Calu3 (cell line): ENCODE data around the gene BNIP3. TPM values are rescaled to one million over a fixed set of nuclear protein-coding genes. Genes with fewer than 3 reads are reported as not detected.
A peak's percentile ranks its signal among the peaks of the same experiment; 100 is the strongest.

ENCODE experiments used
- BruUV-seq: library from RNA; stranded (reverse); fragments of 400-500 nt; replicated peaks from 2 replicates; lab custom pipeline; 2021; lab: Mats Ljungman, UMichigan
- CTCF ChIA-PET: fragments of 300-600 bp; sonication (Branson Sonifier 250); formaldehyde crosslinking; loops from one replicate; lab custom pipeline; 2022; ENCODE audit warnings: antibody characterized with exemption; lab: Charles Lee
- DNase-seq: peaks from one replicate; pipeline ENCODE4 v3.0.0; 2022
- H3K27ac Mint-ChIP-seq: one replicate; pipeline ENCODE4 v1.8.0; 2022; ENCODE audit warnings: mixed read lengths; ENCODE audit not compliant: unreplicated experiment
- H3K27me3 Mint-ChIP-seq: one replicate; pipeline ENCODE4 v1.8.0; 2022; ENCODE audit warnings: mixed read lengths; ENCODE audit not compliant: unreplicated experiment
- H3K36me3 Mint-ChIP-seq: one replicate; pipeline ENCODE4 v1.8.0; 2022; ENCODE audit warnings: mild to moderate bottlenecking, moderate library complexity, mixed read lengths; ENCODE audit not compliant: insufficient read depth, unreplicated experiment
- H3K4me1 Mint-ChIP-seq: one replicate; pipeline ENCODE4 v1.8.0; 2022; ENCODE audit warnings: mild to moderate bottlenecking, low read depth, mixed read lengths; ENCODE audit not compliant: unreplicated experiment
- H3K4me3 Mint-ChIP-seq: one replicate; pipeline ENCODE4 v1.8.0; 2022; ENCODE audit warnings: mild to moderate bottlenecking, low read depth, moderate library complexity, mixed read lengths; ENCODE audit not compliant: unreplicated experiment
- H3K9me3 Mint-ChIP-seq: one replicate; pipeline ENCODE4 v1.8.0; 2022; ENCODE audit warnings: low read depth, mixed read lengths; ENCODE audit not compliant: unreplicated experiment
- intact Hi-C: fragments of 100-400 bp; cut with micrococcal nuclease; formaldehyde crosslinking; loops from one replicate; pipeline ENCODE4 v1.10.0; 2022; ENCODE audit not compliant: unreplicated experiment
- total RNA-seq: library from RNA; stranded (reverse); gene quantifications from 2 replicates; pipeline ENCODE4 v1.2.3, GENCODE V29; 2022
- TF ChIP-seq, protein P1 (sequence below): fragments of 200-600 bp; IDR thresholded peaks from one replicate; pipeline ENCODE4 v1.8.0; 2022; ENCODE audit warnings: antibody characterized with exemption; ENCODE audit not compliant: unreplicated experiment

Gene BNIP3
- total RNA-seq, 1 experiment from 2014 or later: 7.9 TPM

- intact Hi-C loops: no loop called here
- CTCF ChIA-PET: no interaction called here
- DNase-seq: peak; percentile 22
These were observed 15.8 kb upstream of the BNIP3 start for GRCh38 chr10:131997366-131998049.

DNA sequence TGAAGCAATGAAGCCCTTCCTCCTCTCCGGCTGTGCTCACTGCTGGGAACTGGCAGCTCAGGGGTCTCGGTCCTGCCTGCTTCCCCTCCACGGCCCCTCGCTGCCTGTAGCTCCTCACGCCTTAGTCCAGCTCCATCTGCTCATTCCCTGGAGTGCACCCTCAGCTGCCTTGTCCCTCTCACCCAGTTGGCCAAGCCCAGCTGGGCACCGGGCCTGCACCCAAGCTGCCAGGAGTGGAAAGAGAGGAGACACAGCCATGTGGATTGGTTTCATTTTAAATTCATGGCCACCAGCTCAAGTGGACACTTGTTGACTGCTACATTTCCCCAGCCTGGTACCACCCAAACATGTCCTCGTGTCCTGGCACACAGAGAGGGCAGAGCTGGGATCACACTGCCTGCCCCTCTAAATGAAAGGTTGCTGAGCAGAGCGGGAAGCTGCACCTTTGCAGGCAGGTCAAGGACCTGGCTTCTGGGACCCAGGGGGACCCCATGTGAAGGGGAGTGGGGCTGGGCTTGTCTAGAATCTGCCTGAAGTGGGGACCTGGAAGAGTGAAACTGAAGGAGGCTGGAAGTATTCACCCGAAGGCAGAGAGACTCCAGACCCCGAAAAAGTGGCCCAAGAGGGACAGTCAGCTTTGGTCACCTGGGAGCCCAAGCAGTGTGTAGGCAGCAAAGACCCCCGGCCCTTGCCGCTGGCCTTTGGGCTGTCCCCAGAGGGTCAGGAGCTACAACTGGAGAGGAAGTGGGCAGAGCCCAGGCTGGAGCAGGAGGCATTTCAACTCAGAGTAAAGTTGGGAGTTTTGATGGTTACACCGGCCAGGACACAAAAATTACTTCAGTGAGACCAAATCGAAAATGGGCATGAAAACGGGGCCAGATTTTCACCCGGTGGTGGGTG, 15.0 kb upstream of the BNIP3 start:
- Mint-ChIP-seq H3K27ac (no peak overlapping the region), H3K4me3 (no peak overlapping the region), H3K4me1 (peaks cover 18% of the 10 kb centered on the region), H3K36me3 (no peaks in the 10 kb centered on the region), H3K9me3 (no peaks in the 10 kb centered on the region), H3K27me3 (peaks cover 42% of the 10 kb centered on the region)
- CTCF ChIA-PET: no interaction called here
- DNase-seq: no peak
- BruUV-seq: no TSS peak
- intact Hi-C loops: no loop called here
- TF ChIP-seq, protein P1, sequence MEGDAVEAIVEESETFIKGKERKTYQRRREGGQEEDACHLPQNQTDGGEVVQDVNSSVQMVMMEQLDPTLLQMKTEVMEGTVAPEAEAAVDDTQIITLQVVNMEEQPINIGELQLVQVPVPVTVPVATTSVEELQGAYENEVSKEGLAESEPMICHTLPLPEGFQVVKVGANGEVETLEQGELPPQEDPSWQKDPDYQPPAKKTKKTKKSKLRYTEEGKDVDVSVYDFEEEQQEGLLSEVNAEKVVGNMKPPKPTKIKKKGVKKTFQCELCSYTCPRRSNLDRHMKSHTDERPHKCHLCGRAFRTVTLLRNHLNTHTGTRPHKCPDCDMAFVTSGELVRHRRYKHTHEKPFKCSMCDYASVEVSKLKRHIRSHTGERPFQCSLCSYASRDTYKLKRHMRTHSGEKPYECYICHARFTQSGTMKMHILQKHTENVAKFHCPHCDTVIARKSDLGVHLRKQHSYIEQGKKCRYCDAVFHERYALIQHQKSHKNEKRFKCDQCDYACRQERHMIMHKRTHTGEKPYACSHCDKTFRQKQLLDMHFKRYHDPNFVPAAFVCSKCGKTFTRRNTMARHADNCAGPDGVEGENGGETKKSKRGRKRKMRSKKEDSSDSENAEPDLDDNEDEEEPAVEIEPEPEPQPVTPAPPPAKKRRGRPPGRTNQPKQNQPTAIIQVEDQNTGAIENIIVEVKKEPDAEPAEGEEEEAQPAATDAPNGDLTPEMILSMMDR: no peak

More at GRCh38 chr10:131997366-131998049, 15.8 kb upstream of the BNIP3 start:
- Mint-ChIP-seq H3K9me3 (no peaks in the 10 kb centered on the region), H3K36me3 (no peaks in the 10 kb centered on the region), H3K27ac (no peak overlapping the region), H3K4me1 (peaks cover 18% of the 10 kb centered on the region), H3K27me3 (peaks cover 46% of the 10 kb centered on the region), H3K4me3 (no peak overlapping the region)
- TF ChIP-seq, protein P1: no peak
- no TSS peak for BruUV-seq

DNA sequence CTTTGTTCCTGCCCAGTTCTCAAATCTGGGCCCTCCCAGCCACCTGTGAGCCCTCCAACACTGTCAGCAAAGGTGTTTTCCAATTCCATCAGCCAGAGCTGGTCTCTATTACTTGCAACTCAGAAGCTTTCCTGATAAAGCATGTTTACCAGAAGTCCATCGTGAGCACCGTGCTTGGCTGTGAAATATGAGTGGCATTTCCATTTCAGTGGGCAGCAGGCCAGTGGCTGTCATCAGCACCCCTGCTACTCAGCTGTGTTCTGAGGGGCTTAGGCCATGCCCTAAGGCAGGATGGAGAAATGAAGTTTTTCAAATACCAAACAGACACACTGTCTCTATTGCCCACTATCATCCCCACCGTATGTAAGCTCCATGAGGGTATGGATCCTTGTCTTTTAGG, 12.7 kb upstream of the BNIP3 start:
- BruUV-seq: no TSS peak
- Mint-ChIP-seq H3K27me3 (peaks cover 36% of the 10 kb centered on the region), H3K4me3 (no peak overlapping the region), H3K36me3 (no peaks in the 10 kb centered on the region), H3K9me3 (no peaks in the 10 kb centered on the region), H3K4me1 (peaks cover 18% of the 10 kb centered on the region), H3K27ac (no peak overlapping the region)
- CTCF ChIA-PET: no interaction called here
- intact Hi-C loops: no loop called here
- DNase-seq: no peak
- TF ChIP-seq, protein P1: no peak

GRCh38 chr10:131993275-131993674, 11.6 kb upstream of the BNIP3 start:
- TF ChIP-seq, protein P1: no peak
- CTCF ChIA-PET: interaction anchor here (0.6 kb wide), 1 partner anchor 11 kb away, joined by 3 read pairs; no protein-coding TSS in a partner anchor
- Mint-ChIP-seq H3K4me3 (no peak overlapping the region), H3K27ac (no peak overlapping the region), H3K27me3 (peaks cover 36% of the 10 kb centered on the region), H3K9me3 (no peaks in the 10 kb centered on the region), H3K4me1 (peaks cover 16% of the 10 kb centered on the region), H3K36me3 (no peaks in the 10 kb centered on the region)
- BruUV-seq: no TSS peak
- no peak for DNase-seq
- intact Hi-C loops: no loop called here
